IPS-NIHi7 (cell line): ENCODE results near the gene PHF21A.
"Not testable (repeated sequence)": the region's sequence is repeated elsewhere in the genome, so short reads cannot be mapped to it uniquely, and the experiment has no call there.

Source experiments
- DNase-seq: peaks from one replicate; pipeline ENCODE4 v3.0.0; 2012; ENCODE audit warnings: mixed read lengths; ENCODE audit errors: extremely low spot score

Gene PHF21A

DNA sequence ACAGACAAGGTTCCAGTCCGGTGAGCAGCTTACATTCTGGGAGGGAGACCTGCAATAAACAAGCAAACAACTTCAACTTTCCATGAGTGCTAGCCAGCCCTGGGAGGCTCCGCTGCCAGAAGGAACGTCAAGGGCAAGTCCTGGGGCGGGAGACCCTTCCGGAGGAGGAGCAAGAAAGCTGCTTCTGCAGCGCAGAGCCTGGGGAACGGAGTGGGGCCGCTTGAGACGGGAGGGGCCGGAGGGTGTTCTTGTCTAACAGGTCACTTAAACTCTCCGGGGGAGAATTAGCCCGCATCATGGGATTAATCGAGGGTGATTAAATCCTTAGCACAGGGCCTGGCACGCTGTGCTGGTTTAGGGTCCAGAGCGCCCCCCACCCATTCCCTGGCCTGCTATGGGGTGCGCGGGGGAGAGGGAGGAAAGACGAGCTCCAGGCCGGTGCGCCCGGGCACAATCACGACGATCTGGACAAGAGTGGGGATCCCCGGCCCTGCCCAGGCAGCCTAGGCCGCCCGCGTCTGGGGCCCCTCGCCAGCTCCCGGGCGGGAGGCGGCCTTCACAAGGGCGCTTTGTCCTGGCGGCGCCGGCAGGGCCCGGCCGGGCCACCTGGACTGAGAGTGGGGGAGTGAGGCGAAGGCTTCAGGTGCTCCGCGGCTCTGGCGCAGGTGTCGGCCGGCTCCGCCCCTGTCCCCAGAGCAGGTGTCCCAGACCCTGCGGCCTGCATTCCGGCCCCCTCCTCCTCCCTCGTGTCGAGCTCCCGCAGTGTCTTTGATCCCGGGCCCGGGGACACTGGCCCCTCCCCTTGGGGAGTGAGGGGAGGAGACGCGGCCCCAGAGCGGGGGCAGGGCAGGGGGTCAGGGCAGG is 199.5 kb downstream of the PHF21A start:
- peak; percentile 90 for DNase-seq

GRCh38 chr11:45920531-45921477 is 200.4 kb downstream of the PHF21A start:
- DNase-seq: no peak

DNA sequence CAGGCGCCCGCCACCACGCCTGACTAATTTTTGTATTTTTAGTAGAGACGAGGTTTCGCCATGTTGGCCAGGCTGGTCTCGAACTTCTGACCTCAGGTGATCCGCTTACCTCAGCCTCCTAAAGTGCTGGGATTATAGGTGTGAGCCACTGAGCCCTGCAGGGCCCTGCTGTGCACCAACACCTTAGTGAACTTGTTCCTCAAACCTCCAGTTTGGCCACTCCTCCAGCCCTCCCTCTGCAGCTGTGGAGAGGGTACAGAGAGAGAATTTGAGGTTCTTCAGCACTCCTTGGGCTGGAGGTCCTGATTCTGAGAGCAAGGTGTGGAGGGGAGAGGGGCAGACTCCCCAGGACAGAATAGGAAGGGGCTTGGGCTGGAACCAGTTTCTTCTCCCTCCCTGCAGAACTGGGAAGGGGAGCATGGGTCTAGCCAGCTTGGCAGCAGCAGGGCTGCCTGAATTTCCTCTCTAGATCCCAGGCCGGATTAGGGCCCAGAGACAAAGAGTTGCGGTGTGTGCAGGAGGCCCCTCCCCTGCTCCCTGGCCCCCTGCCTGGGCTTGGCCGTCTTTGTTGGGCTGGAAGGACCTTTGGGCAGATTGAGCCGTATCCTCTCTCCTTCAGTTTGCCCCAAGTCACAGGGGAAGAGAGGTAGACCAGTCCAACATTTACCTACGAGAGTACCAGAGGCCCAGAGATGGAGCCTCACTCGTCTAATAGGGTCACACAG is 201.3 kb downstream of the PHF21A start:
- no peak for DNase-seq

DNA sequence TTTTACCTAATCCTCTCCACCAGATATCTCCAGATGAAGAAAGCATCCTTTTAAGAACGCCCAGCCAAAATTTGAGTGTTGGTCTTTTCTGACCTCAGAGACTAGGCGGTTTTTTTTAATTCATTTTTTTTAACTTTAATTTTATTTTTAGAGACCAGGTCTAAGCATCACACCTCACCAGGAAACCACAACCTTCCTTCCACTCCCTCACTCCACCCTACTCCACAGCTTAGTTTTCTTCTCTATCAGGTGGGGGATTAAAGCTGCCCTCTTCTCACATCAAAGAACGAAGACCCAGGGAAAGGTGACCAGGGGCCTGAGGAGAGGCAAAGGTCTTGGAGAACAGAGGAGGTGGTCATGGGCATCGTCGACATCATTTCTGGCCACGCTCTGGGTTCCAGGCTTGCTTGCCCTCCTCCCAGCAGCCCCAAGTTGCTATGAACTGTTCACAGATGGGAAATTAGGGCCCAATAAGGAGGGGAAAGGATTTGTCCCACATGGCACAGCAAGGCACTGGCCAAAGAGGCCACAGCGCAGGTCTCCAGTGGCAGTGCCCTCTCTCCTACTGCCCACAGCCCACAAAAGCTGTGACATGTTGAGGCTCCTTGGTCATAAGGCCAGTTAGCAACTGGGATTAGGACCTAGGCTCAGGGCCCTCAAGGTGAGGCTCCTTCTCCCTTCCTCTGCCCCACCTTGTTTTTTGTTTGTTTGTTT is 202.1 kb downstream of the PHF21A start:
- no peak for DNase-seq

GRCh38 chr11:45918331-45918941 is 202.8 kb downstream of the PHF21A start:
- DNase-seq: peak; percentile 85

DNA sequence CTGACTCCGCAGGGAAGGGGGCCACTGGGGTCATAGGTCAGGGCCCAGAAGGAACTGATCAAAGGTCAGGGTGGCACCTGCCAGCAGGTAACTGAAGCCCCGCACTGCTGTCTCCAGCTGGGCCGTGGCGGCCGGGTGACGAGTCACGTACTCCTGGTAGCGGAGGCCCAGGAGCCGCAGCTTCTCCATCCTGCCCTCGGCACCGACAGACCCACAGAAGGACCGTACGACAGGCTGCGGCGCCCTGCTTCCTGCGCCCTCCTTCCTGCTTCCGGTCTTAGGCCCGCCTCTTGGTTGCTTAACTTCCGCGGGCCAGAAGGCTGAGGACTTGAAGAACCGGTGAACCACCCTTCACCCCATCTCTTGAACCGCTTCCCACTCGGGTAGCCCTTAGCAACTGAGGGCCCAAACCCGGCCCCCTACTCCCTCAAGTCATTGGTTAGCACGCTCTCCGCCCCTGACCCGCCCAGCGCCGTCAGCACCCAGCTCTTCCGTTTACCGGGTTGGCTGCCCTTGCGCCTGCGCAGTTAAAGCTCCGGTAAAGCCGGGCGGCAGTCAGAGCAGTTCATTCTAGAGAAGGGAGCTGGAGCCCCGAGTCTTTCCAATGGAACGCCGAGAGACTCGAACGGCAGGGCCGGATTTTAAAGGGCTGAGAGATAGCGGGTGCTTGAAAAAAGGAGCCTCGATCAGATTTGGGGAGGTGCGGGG is 203.5 kb downstream of the PHF21A start, which contains the start of gene PEX16:
PEX16 (minus strand) TSS at position 255 of the 708 bp plus-strand sequence; CDS start at position 189, 66 bp downstream.
- DNase-seq: peak; percentile 97

- DNase-seq: no peak
Observed at GRCh38 chr11:45917286-45917622, 204.0 kb downstream of the PHF21A start.

DNA sequence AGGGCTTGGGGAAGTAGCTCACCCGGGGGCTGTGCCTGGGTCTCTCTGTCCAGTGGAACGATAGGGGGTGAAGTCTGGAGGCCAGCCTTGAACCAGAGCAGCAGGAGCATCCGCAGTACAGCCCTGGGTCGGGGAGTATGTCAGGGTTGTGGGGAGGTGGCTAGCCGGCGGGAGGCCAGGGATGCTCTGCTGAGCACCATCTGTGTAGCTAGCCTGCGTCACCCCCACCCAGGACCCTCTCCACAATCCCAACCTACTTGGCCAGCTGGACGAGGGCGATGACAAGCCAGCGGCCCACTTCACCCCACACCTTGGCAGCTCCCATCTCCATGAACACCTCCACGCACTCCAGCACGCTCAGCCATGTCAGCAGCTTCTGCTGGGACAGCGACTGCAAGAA is 205.8 kb downstream of the PHF21A start:
- DNase-seq: no peak

DNA sequence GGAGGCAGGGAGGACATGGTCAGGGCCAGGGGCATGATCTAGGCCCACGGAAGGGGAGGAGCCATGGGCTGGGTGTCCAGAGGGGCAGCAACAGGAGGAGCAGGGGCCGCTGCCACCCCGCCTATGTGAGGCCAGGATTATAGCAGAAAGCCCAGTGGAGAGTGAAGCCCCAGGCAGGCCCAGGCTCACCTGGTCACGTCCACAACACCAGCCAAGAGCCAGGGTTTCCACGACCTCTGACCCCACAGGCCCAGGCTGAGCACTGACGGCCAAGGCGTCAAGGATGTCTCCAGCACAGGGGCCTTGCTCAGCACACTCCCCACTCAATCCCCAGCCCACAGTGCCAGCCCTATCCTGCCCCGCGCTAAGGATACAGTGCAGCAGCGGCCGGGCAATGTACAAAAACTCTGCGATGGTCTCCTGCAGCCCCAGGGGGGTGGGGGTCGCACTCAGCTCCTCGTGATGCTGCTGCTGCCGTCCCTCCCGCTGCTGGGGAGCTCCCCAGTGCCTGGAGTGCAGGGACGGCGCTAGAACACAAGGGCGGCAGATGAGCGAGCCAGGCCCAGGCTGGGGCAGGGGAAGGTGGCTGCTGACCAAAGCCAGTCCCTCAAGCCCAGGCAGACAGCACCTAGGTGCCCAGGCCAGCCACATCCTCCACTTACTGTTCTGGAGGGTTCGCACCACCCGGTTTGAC is 207.2 kb downstream of the PHF21A start:
- DNase-seq: no peak

GRCh38 chr11:45913514-45913913 is 207.7 kb downstream of the PHF21A start:
- DNase-seq: no peak

DNA sequence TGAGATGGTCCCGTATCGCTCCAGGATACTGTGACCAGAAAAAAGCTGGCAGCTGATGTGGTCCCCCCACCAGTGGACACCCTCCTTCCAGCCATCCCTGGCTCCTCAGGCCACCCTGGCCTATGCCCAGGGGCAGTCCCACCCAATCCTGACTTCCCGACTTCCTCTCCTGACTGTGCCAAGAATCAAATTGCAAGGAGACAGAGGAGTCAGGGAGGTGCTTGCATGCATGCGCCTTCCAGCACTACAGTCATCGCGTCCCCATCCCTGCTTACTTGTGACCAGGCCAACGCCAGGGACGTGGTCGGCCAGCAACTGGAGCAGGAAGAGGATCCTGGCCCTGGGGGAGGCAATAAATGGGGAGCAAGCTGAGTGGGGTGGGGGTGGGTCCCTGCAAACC is 210.6 kb downstream of the PHF21A start:
- DNase-seq: no peak

GRCh38 chr11:45909594-45910475 is 211.4 kb downstream of the PHF21A start:
- no peak for DNase-seq

- DNase-seq: no peak
Observed at GRCh38 chr11:45907911-45908370, 213.3 kb downstream of the PHF21A start.

- DNase-seq: no peak
Observed at GRCh38 chr11:45906965-45907611, 214.2 kb downstream of the PHF21A start, which contains the start of gene FREY1. TSS of gene FREY1 (minus strand) at chr11:45907271. CDS start at chr11:45907245, 26 bp downstream.

- no peak for DNase-seq
Observed at GRCh38 chr11:45906096-45906682, 215.1 kb downstream of the PHF21A start.

GRCh38 chr11:45905576-45905975 is 215.7 kb downstream of the PHF21A start:
- DNase-seq: not testable (repeated sequence)

DNA sequence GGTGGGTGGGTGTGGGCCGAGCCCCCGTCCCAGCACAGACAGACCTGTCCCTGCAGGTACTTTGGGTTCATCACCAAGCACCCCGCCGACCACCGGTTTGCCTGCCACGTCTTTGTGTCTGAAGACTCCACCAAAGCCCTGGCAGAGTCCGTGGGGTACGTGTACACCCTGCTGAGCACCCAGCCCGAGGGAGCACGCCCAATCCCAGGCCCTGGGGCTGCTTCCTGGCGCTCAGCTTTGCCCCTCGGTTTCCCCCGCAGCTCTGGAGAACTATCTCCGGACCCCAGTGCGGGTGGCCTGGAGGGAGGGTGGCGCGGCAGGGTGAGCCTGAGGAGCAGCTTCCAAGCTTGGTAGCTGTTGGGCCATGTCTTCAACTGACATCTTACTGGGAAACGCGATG is 216.2 kb downstream of the PHF21A start:
- DNase-seq: no peak
